MM.1S (cell line): ENCODE results near the gene POLD1.

ENCODE experiments used
- DNase-seq: peaks from one replicate; pipeline ENCODE4 v3.0.0-alpha.2; 2015
- H2AFZ ChIP-seq: fragments of 300-600 bp; sonication (generic); 2 replicates; pipeline ENCODE4 v1.6.0; 2016; ENCODE audit warnings: antibody characterized with exemption, low read length
- H3F3A ChIP-seq: fragments of 300-600 bp; sonication (generic); 2 replicates; pipeline ENCODE4 v1.6.1; 2016; ENCODE audit warnings: mild to moderate bottlenecking, antibody characterized with exemption, low read length, moderate library complexity, mixed read lengths; ENCODE audit not compliant: insufficient read depth
- H3K27ac ChIP-seq: fragments of 300-600 bp; sonication (generic); 2 replicates; pipeline ENCODE4 v1.5.1; 2016; ENCODE audit warnings: mild to moderate bottlenecking, low read length
- H3K27me3 ChIP-seq: fragments of 300-600 bp; sonication (generic); replicated peaks from 2 replicates; pipeline ENCODE4 v1.6.0; 2016; ENCODE audit warnings: low read length; ENCODE audit not compliant: insufficient read depth
- H3K36me3 ChIP-seq: fragments of 300-600 bp; sonication (generic); replicated peaks from 2 replicates; pipeline ENCODE4 v1.6.1; 2016; ENCODE audit warnings: mild to moderate bottlenecking, low read length, mixed read lengths; ENCODE audit not compliant: insufficient read depth
- H3K4me1 ChIP-seq: fragments of 300-600 bp; sonication (generic); 2 replicates; pipeline ENCODE4 v1.6.1; 2016; ENCODE audit warnings: low read length, mixed read lengths
- H3K4me2 ChIP-seq: fragments of 300-600 bp; sonication (generic); 2 replicates; pipeline ENCODE4 v1.6.0; 2016; ENCODE audit warnings: low read depth, low read length
- H3K4me3 ChIP-seq: fragments of 300-600 bp; sonication (generic); 2 replicates; pipeline ENCODE4 v1.5.1; 2016; ENCODE audit warnings: low read length, mixed read lengths
- H3K79me2 ChIP-seq: fragments of 300-600 bp; sonication (generic); 2 replicates; pipeline ENCODE4 v1.6.1; 2016; ENCODE audit warnings: mixed run types, low read length, mixed read lengths
- H3K9ac ChIP-seq: fragments of 300-600 bp; sonication (generic); 2 replicates; pipeline ENCODE4 v1.6.1; 2016; ENCODE audit warnings: low read length, mixed read lengths
- H3K9me2 ChIP-seq: fragments of 300-600 bp; sonication (generic); replicated peaks from 2 replicates; pipeline ENCODE4 v1.6.1; 2016; ENCODE audit warnings: mild to moderate bottlenecking, low read length, mixed read lengths; ENCODE audit not compliant: insufficient read depth
- H3K9me3 ChIP-seq: fragments of 300-600 bp; sonication (generic); replicated peaks from 2 replicates; pipeline ENCODE4 v1.6.1; 2016; ENCODE audit warnings: mild to moderate bottlenecking, low read length, mixed read lengths; ENCODE audit not compliant: insufficient read depth
- H4K20me1 ChIP-seq: fragments of 300-600 bp; sonication (generic); 2 replicates; pipeline ENCODE4 v1.6.1; 2016; ENCODE audit warnings: mild to moderate bottlenecking, low read length, moderate library complexity, mixed read lengths; ENCODE audit not compliant: insufficient read depth
- CTCF ChIP-seq: fragments of 300-600 bp; sonication (generic); IDR thresholded peaks from 2 replicates; pipeline ENCODE4 v1.5.1; 2016; ENCODE audit warnings: antibody characterized with exemption, low read length, mixed read lengths
- EZH2 ChIP-seq: fragments of 300-600 bp; sonication (generic); optimal IDR thresholded peaks from 2 replicates; pipeline ENCODE3; 2017; ENCODE audit warnings: low read depth, mild to moderate bottlenecking, antibody characterized with exemption, low read length, mixed read lengths
- EZH2phosphoT487 ChIP-seq: fragments of 300-600 bp; sonication (generic); IDR thresholded peaks from 2 replicates; pipeline ENCODE4 v1.6.1; 2018; ENCODE audit warnings: antibody characterized with exemption, low read length

POLD1 gene

GRCh38 chr19:50401605-50402450 lies 17.7 kb downstream of the POLD1 start:
- no peak for DNase-seq
- H3F3A ChIP-seq, result no peaks in the 10 kb centered on the region
- no peaks in the 10 kb centered on the region for H4K20me1 ChIP-seq
- no peak overlapping the region for H3K4me2 ChIP-seq
- H3K4me3 ChIP-seq, result no peak overlapping the region
- no peaks in the 10 kb centered on the region for H3K27me3 ChIP-seq
- no peak overlapping the region for H2AFZ ChIP-seq
- peaks cover 4% of the 10 kb centered on the region for H3K79me2 ChIP-seq
- no peaks in the 10 kb centered on the region for H3K4me1 ChIP-seq
- no peak for TF ChIP-seq EZH2
- no peak for TF ChIP-seq EZH2phosphoT487
- no peak for TF ChIP-seq CTCF
- no peaks in the 10 kb centered on the region for H3K9me2 ChIP-seq
- no peak overlapping the region for H3K27ac ChIP-seq
- H3K9ac ChIP-seq, result no peak overlapping the region
- H3K9me3 ChIP-seq, result no peaks in the 10 kb centered on the region
- H3K36me3 ChIP-seq, result no peaks in the 10 kb centered on the region

GRCh38 chr19:50402544-50403301 lies 18.6 kb downstream of the POLD1 start:
- Histone ChIP-seq H3K4me3 (no peak overlapping the region), H3K36me3 (no peaks in the 10 kb centered on the region), H3K27me3 (no peaks in the 10 kb centered on the region), H3K79me2 (peaks cover 3% of the 10 kb centered on the region), H3F3A (no peaks in the 10 kb centered on the region), H3K9ac (no peak overlapping the region), H3K27ac (no peak overlapping the region), H3K9me2 (no peaks in the 10 kb centered on the region), H2AFZ (no peak overlapping the region), H3K4me2 (no peak overlapping the region), H4K20me1 (no peaks in the 10 kb centered on the region), H3K4me1 (no peaks in the 10 kb centered on the region), H3K9me3 (no peaks in the 10 kb centered on the region)
- DNase-seq, result no peak
- TF ChIP-seq EZH2, result no peak
- TF ChIP-seq EZH2phosphoT487, result no peak
- TF ChIP-seq CTCF, result no peak

GRCh38 chr19:50406156-50406820 lies 22.1 kb downstream of the POLD1 start:
- Histone ChIP-seq H3K27ac (no peak overlapping the region), H4K20me1 (no peaks in the 10 kb centered on the region), H3F3A (no peaks in the 10 kb centered on the region), H3K36me3 (no peaks in the 10 kb centered on the region), H3K9me2 (no peaks in the 10 kb centered on the region), H3K4me3 (no peak overlapping the region), H3K27me3 (no peaks in the 10 kb centered on the region), H3K4me1 (no peaks in the 10 kb centered on the region), H3K4me2 (no peak overlapping the region), H3K9ac (no peak overlapping the region), H3K9me3 (no peaks in the 10 kb centered on the region), H2AFZ (no peak overlapping the region), H3K79me2 (no peaks in the 10 kb centered on the region)
- DNase-seq, result no peak
- TF ChIP-seq EZH2 (no peak), CTCF (no peak), EZH2phosphoT487 (no peak)
